ENCODE results near the gene ADAMTS9.

DNA sequence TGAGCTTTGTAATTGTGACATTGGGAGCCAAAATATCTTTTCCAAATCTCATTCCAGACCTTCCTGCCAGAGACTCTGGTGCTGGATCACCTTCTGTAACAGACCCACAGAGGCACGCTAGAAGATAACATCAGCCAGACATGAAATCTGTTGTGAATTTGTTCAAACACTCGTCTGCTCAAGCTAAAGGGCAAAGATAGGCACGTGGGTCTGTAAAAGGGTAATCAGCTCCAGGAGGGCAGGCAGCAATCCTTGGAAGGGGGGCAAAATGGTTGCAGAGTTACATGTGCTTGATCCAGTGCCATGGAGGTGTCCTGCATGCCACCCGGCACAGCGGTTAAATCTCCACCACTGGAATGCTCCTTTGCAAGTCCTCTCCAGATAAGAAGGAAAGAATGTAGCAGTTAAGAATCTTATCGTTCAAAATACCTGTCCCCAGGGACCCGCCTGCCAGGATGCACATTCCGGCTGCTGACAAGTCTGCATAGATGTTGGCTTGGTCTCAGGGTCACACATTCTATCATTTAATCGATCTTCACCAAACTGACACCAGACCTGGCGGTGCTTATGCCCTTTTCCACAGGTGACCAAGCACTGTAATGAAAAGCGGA, 74.8 kb downstream of the ADAMTS9 start:
- TF ChIP-seq, protein P1, sequence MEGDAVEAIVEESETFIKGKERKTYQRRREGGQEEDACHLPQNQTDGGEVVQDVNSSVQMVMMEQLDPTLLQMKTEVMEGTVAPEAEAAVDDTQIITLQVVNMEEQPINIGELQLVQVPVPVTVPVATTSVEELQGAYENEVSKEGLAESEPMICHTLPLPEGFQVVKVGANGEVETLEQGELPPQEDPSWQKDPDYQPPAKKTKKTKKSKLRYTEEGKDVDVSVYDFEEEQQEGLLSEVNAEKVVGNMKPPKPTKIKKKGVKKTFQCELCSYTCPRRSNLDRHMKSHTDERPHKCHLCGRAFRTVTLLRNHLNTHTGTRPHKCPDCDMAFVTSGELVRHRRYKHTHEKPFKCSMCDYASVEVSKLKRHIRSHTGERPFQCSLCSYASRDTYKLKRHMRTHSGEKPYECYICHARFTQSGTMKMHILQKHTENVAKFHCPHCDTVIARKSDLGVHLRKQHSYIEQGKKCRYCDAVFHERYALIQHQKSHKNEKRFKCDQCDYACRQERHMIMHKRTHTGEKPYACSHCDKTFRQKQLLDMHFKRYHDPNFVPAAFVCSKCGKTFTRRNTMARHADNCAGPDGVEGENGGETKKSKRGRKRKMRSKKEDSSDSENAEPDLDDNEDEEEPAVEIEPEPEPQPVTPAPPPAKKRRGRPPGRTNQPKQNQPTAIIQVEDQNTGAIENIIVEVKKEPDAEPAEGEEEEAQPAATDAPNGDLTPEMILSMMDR (IDR thresholded peaks at IDR 0.05): no peak
- no peak for TF ChIP-seq POLR2A (IDR thresholded peaks at IDR 0.05)

Data from testis (tissue), 2 donors.